HepG2 (cell line): ENCODE data around the gene RSKR. TPM values are rescaled to one million over a fixed set of nuclear protein-coding genes. Genes with fewer than 3 reads are reported as not detected.

ENCODE experiments used
- ATRX ChIP-seq: sonication (generic); formaldehyde crosslinking; IDR thresholded peaks from 2 replicates; pipeline ENCODE4 v1.4.0; 2020; ENCODE audit warnings: missing genetic modification reagents, borderline replicate concordance
- BRF2 ChIP-seq: sonication (generic); formaldehyde crosslinking; IDR thresholded peaks from 2 replicates; pipeline ENCODE4 v1.8.1; 2022; ENCODE audit warnings: mild to moderate bottlenecking, missing genetic modification reagents
- CBFB ChIP-seq: sonication (generic); formaldehyde crosslinking; IDR thresholded peaks from 2 replicates; pipeline ENCODE4 v1.4.0; 2020; ENCODE audit warnings: missing genetic modification reagents
- CBX1 ChIP-seq: IDR thresholded peaks from one replicate; pipeline ENCODE4 v1.6.1; 2016; ENCODE audit warnings: antibody characterized with exemption, low read depth
- CEBPG ChIP-seq: IDR thresholded peaks from 2 replicates; pipeline ENCODE4 v1.6.1; 2016
- DPF2 ChIP-seq: sonication (generic); formaldehyde crosslinking; IDR thresholded peaks from 2 replicates; pipeline ENCODE4 v1.4.0; 2020; ENCODE audit warnings: mild to moderate bottlenecking, low read depth, missing genetic modification reagents, borderline replicate concordance
- GTF2F1 ChIP-seq: fragments of 150-350 bp; IDR thresholded peaks from 2 replicates; pipeline ENCODE4 v1.6.1; 2014; ENCODE audit warnings: low read length
- HOXA7 ChIP-seq: sonication (generic); formaldehyde crosslinking; IDR thresholded peaks from 2 replicates; pipeline ENCODE4 v1.8.1; 2022; ENCODE audit warnings: mild to moderate bottlenecking, missing genetic modification reagents, moderate library complexity
- KMT2A ChIP-seq: sonication (generic); formaldehyde crosslinking; IDR thresholded peaks from 2 replicates; pipeline ENCODE4 v1.4.0; 2020; ENCODE audit warnings: missing genetic modification reagents
- NFE2 ChIP-seq: sonication (generic); formaldehyde crosslinking; IDR thresholded peaks from 2 replicates; pipeline ENCODE4 v1.4.0; 2020; ENCODE audit warnings: missing genetic modification reagents
- NFE2L2 ChIP-seq: fragments of 150-350 bp; IDR thresholded peaks from 2 replicates; pipeline ENCODE4 v1.6.1; 2014; ENCODE audit warnings: low read length
- NFYC ChIP-seq: IDR thresholded peaks from 2 replicates; pipeline ENCODE4 v1.6.1; 2016; ENCODE audit warnings: missing genetic modification reagents, missing compliant biosample characterization
- SAFB2 ChIP-seq: sonication (generic); formaldehyde crosslinking; IDR thresholded peaks from 2 replicates; pipeline ENCODE4 v1.5.1; 2020; ENCODE audit warnings: missing genetic modification reagents, low read depth, mild to moderate bottlenecking, borderline replicate concordance
- SP1 ChIP-seq, 2 experiments: fragments of 450-650 bp in 1 of 2; sonication (generic) in 1 of 2; formaldehyde crosslinking in 1 of 2; IDR thresholded peaks; 2 replicates each; pipeline versions ENCODE4 v1.4.0 to v1.6.1; 2016 to 2020; ENCODE audit warnings: missing genetic modification reagents in 1 of 2
- SRSF1 ChIP-seq: fragments of 200-400 bp; formaldehyde crosslinking; optimal IDR thresholded peaks from 2 replicates; pipeline ENCODE3; 2017; ENCODE audit warnings: mild to moderate bottlenecking, low read depth, low read length, moderate library complexity
- TCF7 ChIP-seq: sonication (generic); IDR thresholded peaks from 2 replicates; pipeline ENCODE4 v1.6.1; 2016; ENCODE audit warnings: antibody characterized with exemption, low read depth
- ZMYM2 ChIP-seq: sonication (generic); formaldehyde crosslinking; IDR thresholded peaks from 2 replicates; pipeline ENCODE4 v1.8.0; 2022; ENCODE audit warnings: mild to moderate bottlenecking, missing genetic modification reagents
- ZNF101 ChIP-seq: sonication (generic); formaldehyde crosslinking; IDR thresholded peaks from 2 replicates; pipeline ENCODE4 v1.4.0; 2020; ENCODE audit warnings: mild to moderate bottlenecking, low read depth, missing genetic modification reagents, borderline replicate concordance
- ZNF251 ChIP-seq: sonication (generic); formaldehyde crosslinking; IDR thresholded peaks from 2 replicates; pipeline ENCODE4 v1.9.0; 2021; ENCODE audit warnings: mild to moderate bottlenecking, missing genetic modification reagents
- ZNF460 ChIP-seq: sonication (generic); formaldehyde crosslinking; IDR thresholded peaks from 2 replicates; pipeline ENCODE4 v1.5.1; 2020; ENCODE audit warnings: missing genetic modification reagents, mild to moderate bottlenecking, borderline replicate concordance
- ZNF549 ChIP-seq: sonication (generic); formaldehyde crosslinking; IDR thresholded peaks from 2 replicates; pipeline ENCODE4 v1.5.0; 2020; ENCODE audit warnings: missing genetic modification reagents
- ZNF639 ChIP-seq: conservative IDR thresholded peaks from 2 replicates; pipeline ENCODE4 v1.6.1; 2018; ENCODE audit warnings: missing genetic modification reagents
- ZNF781 ChIP-seq: sonication (generic); formaldehyde crosslinking; IDR thresholded peaks from 2 replicates; pipeline ENCODE4 v1.5.1; 2020; ENCODE audit warnings: borderline replicate concordance, mild to moderate bottlenecking, missing genetic modification reagents; ENCODE audit errors: not compliant biosample characterization
- polyA plus RNA-seq, 8 experiments: library from polyadenylated mRNA; depleted of rRNA in 3 of 8; stranded (reverse) in 7 of 8; unstranded in 1 of 8; fragments of >200 nt; fragmentation: Illumina TruSeq in 4 of 8; extraction: Trizol in 4 of 8; gene quantifications; 2 replicates each; pipeline versions ENCODE4 v1.2.1 to v1.2.3, GENCODE V29; 2011 to 2016; ENCODE audit warnings: low read depth in 4 of 8, missing spikeins in 1 of 8, mixed read lengths in 1 of 8; ENCODE audit not compliant: insufficient read depth in 1 of 8
- total RNA-seq, 5 experiments: library from RNA; depleted of rRNA; stranded (reverse); fragments of >200 nt; fragmentation: Illumina TruSeq; extraction: Trizol; gene quantifications; 2 replicates each; pipeline ENCODE4 v1.2.3, GENCODE V29; 2016; ENCODE audit warnings: low read depth in 1 of 5
- TF ChIP-seq, protein P1 (sequence below): sonication (generic); formaldehyde crosslinking; IDR thresholded peaks from 2 replicates; pipeline ENCODE4 v1.5.0; 2020; ENCODE audit warnings: missing genetic modification reagents, mild to moderate bottlenecking, borderline replicate concordance

Gene RSKR
- total and polyA plus RNA-seq, 2 of the 13 experiments (the other 11 are each of a cell fraction or from before 2014, with no cell fraction given): 5.0 to 10.4 TPM

DNA sequence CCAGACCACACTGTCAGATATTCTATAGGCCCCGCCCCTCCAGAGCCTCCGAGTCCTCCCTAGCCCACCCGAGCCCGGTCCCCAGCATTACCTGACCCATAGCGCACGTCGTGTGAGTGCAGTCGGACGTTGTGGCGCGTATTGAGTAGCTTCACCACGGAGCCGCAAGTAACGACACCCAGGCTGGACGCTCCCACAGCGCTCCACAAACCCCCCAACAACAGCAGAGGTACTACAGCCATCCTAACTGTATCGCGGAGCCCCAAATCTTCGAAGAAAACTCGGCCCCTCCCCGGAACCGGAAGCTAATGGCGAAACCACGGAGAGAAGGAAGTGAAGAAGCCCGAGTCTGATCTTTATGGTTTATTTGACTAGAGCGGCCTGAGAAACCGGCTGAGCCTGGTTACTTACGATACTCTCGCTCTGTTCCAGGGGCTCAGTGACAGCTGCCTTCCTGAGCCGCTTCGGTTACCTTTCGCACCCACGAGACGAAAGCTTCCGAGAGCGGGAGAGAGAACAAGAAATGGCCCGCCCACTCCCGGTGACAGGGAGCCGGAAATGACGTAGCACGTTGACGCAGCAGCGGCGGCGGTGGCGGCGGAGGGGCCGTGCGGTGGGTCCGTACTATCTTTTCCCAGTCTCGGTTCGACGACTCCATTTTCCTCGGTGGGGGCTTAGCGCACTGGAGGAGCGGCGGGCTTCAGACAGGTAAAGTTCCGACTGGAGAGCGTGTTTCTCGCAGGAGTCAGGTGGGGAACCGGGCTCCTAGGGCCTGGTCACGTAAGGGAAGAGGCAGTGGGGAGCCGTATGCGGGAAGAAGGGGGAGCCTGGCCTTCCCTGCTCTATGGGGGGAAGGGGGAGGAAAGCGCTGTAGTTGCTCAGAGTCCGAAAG, 47.9 kb upstream of the RSKR start, which contains the start of the genes SDF2 and SUPT6H (continued):
- TF ChIP-seq ZNF639 (CRISPR knock-in tag): peak; percentile 49; the same call in 1 of the 2 replicates
- TF ChIP-seq KMT2A (CRISPR knock-in tag): peak; percentile 86; the same call in 1 of the 2 replicates
- TF ChIP-seq SP1 (IDR thresholded peaks at IDR 0.05): no peak
- peak; percentile 73 for TF ChIP-seq SP1 (CRISPR knock-in tag; IDR thresholded peaks at IDR 0.05)
- TF ChIP-seq ZMYM2 (CRISPR knock-in tag): no peak
- no peak for TF ChIP-seq ZNF460 (CRISPR knock-in tag)
- TF ChIP-seq ZNF251: no peak
- peak; percentile 8 for TF ChIP-seq ZNF781
- TF ChIP-seq GTF2F1: 0 out of 2 replicates have a peak, but pooled peaks have one; percentile 39
- TF ChIP-seq TCF7: no peak
- TF ChIP-seq SAFB2 (CRISPR knock-in tag): peak; percentile 39; the same call in 1 of the 2 replicates
- TF ChIP-seq DPF2 (CRISPR knock-in tag): no peak
- no peak for TF ChIP-seq CEBPG (CRISPR knock-in tag)
- TF ChIP-seq ATRX: no peak
- no peak for TF ChIP-seq ZNF549 (CRISPR knock-in tag)
- TF ChIP-seq, protein P1, sequence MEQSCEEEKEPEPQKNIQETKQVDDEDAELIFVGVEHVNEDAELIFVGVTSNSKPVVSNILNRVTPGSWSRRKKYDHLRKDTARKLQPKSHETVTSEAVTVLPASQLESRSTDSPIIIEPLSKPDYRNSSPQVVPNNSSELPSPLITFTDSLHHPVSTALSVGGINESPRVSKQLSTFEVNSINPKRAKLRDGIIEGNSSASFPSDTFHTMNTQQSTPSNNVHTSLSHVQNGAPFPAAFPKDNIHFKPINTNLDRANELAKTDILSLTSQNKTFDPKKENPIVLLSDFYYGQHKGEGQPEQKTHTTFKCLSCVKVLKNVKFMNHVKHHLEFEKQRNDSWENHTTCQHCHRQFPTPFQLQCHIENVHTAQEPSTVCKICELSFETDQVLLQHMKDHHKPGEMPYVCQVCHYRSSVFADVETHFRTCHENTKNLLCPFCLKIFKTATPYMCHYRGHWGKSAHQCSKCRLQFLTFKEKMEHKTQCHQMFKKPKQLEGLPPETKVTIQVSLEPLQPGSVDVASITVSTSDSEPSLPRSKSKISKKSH (CRISPR knock-in tag): no peak; the same call in 1 of the 2 replicates
- TF ChIP-seq BRF2 (CRISPR knock-in tag): no peak
- TF ChIP-seq NFE2L2: no peak
- TF ChIP-seq HOXA7 (CRISPR knock-in tag): no peak
- 0 out of 2 replicates have a peak, but pooled peaks have one; percentile 14 for TF ChIP-seq NFYC (CRISPR knock-in tag)
- no peak for TF ChIP-seq CBFB (CRISPR knock-in tag)
- TF ChIP-seq CBX1: no peak
- no peak for TF ChIP-seq ZNF101 (CRISPR knock-in tag)
- TF ChIP-seq NFE2 (CRISPR knock-in tag): no peak
- peak; percentile 79 for TF ChIP-seq SRSF1
